Mesothelial cell of epicardium (in vitro differentiated cells): ENCODE data around the gene ZDHHC22. TPM values are rescaled to one million over a fixed set of nuclear protein-coding genes. Genes with fewer than 3 reads are reported as not detected.

ENCODE experiments used
- DNase-seq, 2 experiments: peaks; one replicate each; pipeline ENCODE4 v3.0.0; 2021; ENCODE audit warnings: low spot score in 2 of 2; ENCODE audit not compliant: unreplicated experiment in 2 of 2
- H3K27ac Mint-ChIP-seq: 2 replicates; pipeline ENCODE4 v1.8.0; 2021; ENCODE audit warnings: mixed read lengths
- H3K27me3 Mint-ChIP-seq: 2 replicates; pipeline ENCODE4 v1.8.0; 2021; ENCODE audit warnings: low read depth, mixed read lengths
- H3K36me3 Mint-ChIP-seq: 2 replicates; pipeline ENCODE4 v1.8.0; 2021; ENCODE audit warnings: mixed read lengths
- H3K4me1 Mint-ChIP-seq: 2 replicates; pipeline ENCODE4 v1.8.0; 2021; ENCODE audit warnings: mixed read lengths
- H3K4me3 Mint-ChIP-seq: 2 replicates; pipeline ENCODE4 v1.8.0; 2021; ENCODE audit warnings: mild to moderate bottlenecking, moderate library complexity, mixed read lengths
- H3K9me3 Mint-ChIP-seq: 2 replicates; pipeline ENCODE4 v1.8.0; 2021; ENCODE audit warnings: mixed read lengths
- CTCF ChIP-seq: fragments of 200-600 bp; sonication (generic); IDR thresholded peaks from one replicate; pipeline ENCODE4 v1.5.0; 2021; ENCODE audit warnings: antibody characterized with exemption; ENCODE audit not compliant: unreplicated experiment
- total RNA-seq: library from RNA; stranded (reverse); gene quantifications from 3 replicates; pipeline ENCODE4 v1.2.1, GENCODE V29; 2021

ZDHHC22 gene
- total RNA-seq, 1 donor from 2014 or later, result not detected

GRCh38 chr14:77087631-77088030 is 54.0 kb downstream of the ZDHHC22 start:
- H3K27ac Mint-ChIP-seq, result peak overlapping the region; percentile 99
- H3K9me3 Mint-ChIP-seq, result peaks cover 10% of the 10 kb centered on the region
- peaks cover 54% of the 10 kb centered on the region for H3K4me1 Mint-ChIP-seq
- H3K36me3 Mint-ChIP-seq, result peaks cover 5% of the 10 kb centered on the region
- peak overlapping the region; percentile 44 for H3K4me3 Mint-ChIP-seq
- no peaks in the 10 kb centered on the region for H3K27me3 Mint-ChIP-seq
- TF ChIP-seq CTCF, result no peak
- DNase-seq, result no peak

GRCh38 chr14:77086951-77087350 is 54.6 kb downstream of the ZDHHC22 start:
- no peaks in the 10 kb centered on the region for H3K27me3 Mint-ChIP-seq
- H3K4me1 Mint-ChIP-seq, result peaks cover 54% of the 10 kb centered on the region
- peak overlapping the region; percentile 99 for H3K27ac Mint-ChIP-seq

GRCh38 chr14:77086017-77086727 is 55.4 kb downstream of the ZDHHC22 start:
- peak overlapping the region; percentile 99 for H3K27ac Mint-ChIP-seq
- peaks cover 4% of the 10 kb centered on the region for H3K9me3 Mint-ChIP-seq
- H3K36me3 Mint-ChIP-seq, result no peaks in the 10 kb centered on the region
- no peak overlapping the region for H3K4me3 Mint-ChIP-seq
- DNase-seq, result no peak
- peaks cover 54% of the 10 kb centered on the region for H3K4me1 Mint-ChIP-seq
- no peaks in the 10 kb centered on the region for H3K27me3 Mint-ChIP-seq
- no peak for TF ChIP-seq CTCF

More at GRCh38 chr14:77086951-77087350, 54.6 kb downstream of the ZDHHC22 start:
- Mint-ChIP-seq H3K9me3 (peaks cover 10% of the 10 kb centered on the region), H3K4me3 (no peak overlapping the region), H3K36me3 (peaks cover 5% of the 10 kb centered on the region)
- DNase-seq, result no peak
- TF ChIP-seq CTCF, result no peak

- Mint-ChIP-seq H3K36me3 (no peaks in the 10 kb centered on the region), H3K27me3 (no peaks in the 10 kb centered on the region), H3K9me3 (no peaks in the 10 kb centered on the region), H3K4me1 (peaks cover 54% of the 10 kb centered on the region), H3K27ac (peak overlapping the region; percentile 99), H3K4me3 (no peak overlapping the region)
- TF ChIP-seq CTCF, result no peak
- no peak for DNase-seq
These were observed 56.1 kb downstream of the ZDHHC22 start for GRCh38 chr14:77085538-77085937.

GRCh38 chr14:77084985-77085384 is 56.6 kb downstream of the ZDHHC22 start:
- H3K4me1 Mint-ChIP-seq, result peaks cover 52% of the 10 kb centered on the region
- peaks cover 2% of the 10 kb centered on the region for H3K36me3 Mint-ChIP-seq
- no peak for TF ChIP-seq CTCF
- H3K27ac Mint-ChIP-seq, result peak overlapping the region; percentile 99
- H3K4me3 Mint-ChIP-seq, result no peak overlapping the region
- H3K27me3 Mint-ChIP-seq, result no peaks in the 10 kb centered on the region
- no peak for DNase-seq
- H3K9me3 Mint-ChIP-seq, result peaks cover 3% of the 10 kb centered on the region

GRCh38 chr14:77083082-77083481 is 58.5 kb downstream of the ZDHHC22 start:
- peak overlapping the region; percentile 10 for H3K27ac Mint-ChIP-seq
- no peaks in the 10 kb centered on the region for H3K27me3 Mint-ChIP-seq
- peaks cover 2% of the 10 kb centered on the region for H3K36me3 Mint-ChIP-seq
- H3K4me1 Mint-ChIP-seq, result peaks cover 39% of the 10 kb centered on the region
- no peak for DNase-seq
- no peak for TF ChIP-seq CTCF
- no peak overlapping the region for H3K4me3 Mint-ChIP-seq
- peaks cover 8% of the 10 kb centered on the region for H3K9me3 Mint-ChIP-seq
